ENCODE measurements around the gene TMEM51.

Gene TMEM51

GRCh38 chr1:15214527-15214926 lies 61.0 kb downstream of the TMEM51 start:
- DNase-seq, result no peak

GRCh38 chr1:15215116-15215515 lies 61.6 kb downstream of the TMEM51 start:
- no peak for DNase-seq

GRCh38 chr1:15217654-15218053 lies 64.1 kb downstream of the TMEM51 start:
- DNase-seq, result no peak

GRCh38 chr1:15218287-15219279 lies 65.0 kb downstream of the TMEM51 start:
- DNase-seq, result no peak

- no peak for DNase-seq
Observed at GRCh38 chr1:15219280-15220023, 65.9 kb downstream of the TMEM51 start.

GRCh38 chr1:15220024-15220392 lies 66.5 kb downstream of the TMEM51 start:
- DNase-seq, result no peak

- DNase-seq, result no peak
Observed at GRCh38 chr1:15220825-15221431, 67.4 kb downstream of the TMEM51 start.

- DNase-seq, result no peak
Observed at GRCh38 chr1:15222653-15223303, 69.2 kb downstream of the TMEM51 start.

- peak in 2 of 56 donors; percentile 25 to 30 for DNase-seq
Observed at GRCh38 chr1:15224259-15224869, 70.8 kb downstream of the TMEM51 start.

- DNase-seq, result no peak
Observed at GRCh38 chr1:15224974-15225373, 71.4 kb downstream of the TMEM51 start.

- no peak for DNase-seq
Observed at GRCh38 chr1:15225461-15225860, 71.9 kb downstream of the TMEM51 start.

- DNase-seq, result no peak
Observed at GRCh38 chr1:15226388-15227255, 73.1 kb downstream of the TMEM51 start.

GRCh38 chr1:15229707-15230131 lies 76.2 kb downstream of the TMEM51 start:
- no peak for DNase-seq

GRCh38 chr1:15231714-15232201 lies 78.2 kb downstream of the TMEM51 start:
- DNase-seq, result no peak

GRCh38 chr1:15233689-15234088 lies 80.1 kb downstream of the TMEM51 start:
- DNase-seq, result no peak

GRCh38 chr1:15236321-15236721 lies 82.8 kb downstream of the TMEM51 start:
- DNase-seq, result no peak

GRCh38 chr1:15236746-15237145 lies 83.2 kb downstream of the TMEM51 start:
- DNase-seq, result no peak

- DNase-seq, result no peak
Observed at GRCh38 chr1:15238789-15239188, 85.2 kb downstream of the TMEM51 start.

- no peak for DNase-seq
Observed at GRCh38 chr1:15242766-15243165, 89.2 kb downstream of the TMEM51 start.
